Measurements from ENCODE around the gene NUP133. TPM values are rescaled to one million over a fixed set of nuclear protein-coding genes. Genes with fewer than 3 reads are reported as not detected.
"Not testable (repeated sequence)": the region's sequence is repeated elsewhere in the genome, so short reads cannot be mapped to it uniquely, and the experiment has no call there.

NUP133 gene
- total RNA-seq, 1 donor from 2014 or later, result 29.9 TPM

GRCh38 chr1:229509576-229509975 is 1.4 kb upstream of the NUP133 start:
- DNase-seq (ENCODE audit: extremely low read depth, low read depth, low spot score), result no peak

- no peak for DNase-seq (ENCODE audit: extremely low read depth, low read depth, low spot score)
These were observed 739 bp upstream of the NUP133 start for GRCh38 chr1:229508823-229509337.

- no peak for DNase-seq (ENCODE audit: extremely low read depth, low read depth, low spot score)
These were observed 639 bp downstream of the NUP133 start for GRCh38 chr1:229507502-229507901.

- DNase-seq (ENCODE audit: extremely low read depth, low read depth, low spot score), result no peak
These were observed 1.5 kb downstream of the NUP133 start for GRCh38 chr1:229506633-229507032.

- no peak for DNase-seq (ENCODE audit: extremely low read depth, low read depth, low spot score)
These were observed 12.4 kb downstream of the NUP133 start for GRCh38 chr1:229495782-229496181.

GRCh38 chr1:229487181-229487580 is 21.0 kb downstream of the NUP133 start:
- no peak for DNase-seq (ENCODE audit: extremely low read depth, low read depth, low spot score)

- no peak for DNase-seq (ENCODE audit: extremely low read depth, low read depth, low spot score)
These were observed 22.8 kb downstream of the NUP133 start for GRCh38 chr1:229485318-229485717.

GRCh38 chr1:229482511-229482910 is 25.6 kb downstream of the NUP133 start:
- no peak for DNase-seq (ENCODE audit: extremely low read depth, low read depth, low spot score)

GRCh38 chr1:229480495-229480894 is 27.6 kb downstream of the NUP133 start:
- DNase-seq (ENCODE audit: extremely low read depth, low read depth, low spot score), result no peak

GRCh38 chr1:229479660-229480399 is 28.3 kb downstream of the NUP133 start:
- DNase-seq (ENCODE audit: extremely low read depth, low read depth, low spot score), result no peak

GRCh38 chr1:229478852-229479251 is 29.3 kb downstream of the NUP133 start:
- no peak for DNase-seq (ENCODE audit: extremely low read depth, low read depth, low spot score)

GRCh38 chr1:229475859-229476258 is 32.3 kb downstream of the NUP133 start:
- DNase-seq (ENCODE audit: extremely low read depth, low read depth, low spot score), result not testable (repeated sequence)

GRCh38 chr1:229474509-229474908 is 33.6 kb downstream of the NUP133 start:
- DNase-seq (ENCODE audit: extremely low read depth, low read depth, low spot score), result no peak

GRCh38 chr1:229471175-229471574 is 37.0 kb downstream of the NUP133 start:
- DNase-seq (ENCODE audit: extremely low read depth, low read depth, low spot score), result no peak

- DNase-seq (ENCODE audit: extremely low read depth, low read depth, low spot score), result no peak
These were observed 37.6 kb downstream of the NUP133 start for GRCh38 chr1:229470406-229471043.

GRCh38 chr1:229466887-229467286 is 41.3 kb downstream of the NUP133 start:
- DNase-seq (ENCODE audit: extremely low read depth, low read depth, low spot score), result no peak

GRCh38 chr1:229464672-229465071 is 43.5 kb downstream of the NUP133 start:
- DNase-seq (ENCODE audit: extremely low read depth, low read depth, low spot score), result no peak

- DNase-seq (ENCODE audit: extremely low read depth, low read depth, low spot score), result no peak
These were observed 47.0 kb downstream of the NUP133 start for GRCh38 chr1:229461032-229461668.

- no peak for DNase-seq (ENCODE audit: extremely low read depth, low read depth, low spot score)
These were observed 48.3 kb downstream of the NUP133 start for GRCh38 chr1:229459815-229460214.

- DNase-seq (ENCODE audit: extremely low read depth, low read depth, low spot score), result no peak
These were observed 50.7 kb downstream of the NUP133 start for GRCh38 chr1:229457436-229457835.

GRCh38 chr1:229456016-229456415 is 52.1 kb downstream of the NUP133 start:
- no peak for DNase-seq (ENCODE audit: extremely low read depth, low read depth, low spot score)

- DNase-seq (ENCODE audit: extremely low read depth, low read depth, low spot score), result no peak
These were observed 54.1 kb downstream of the NUP133 start for GRCh38 chr1:229454056-229454455.
